ENCODE results near the gene MAPK13. TPM values are rescaled to one million over a fixed set of nuclear protein-coding genes. Genes with fewer than 3 reads are reported as not detected.

MAPK13 gene
- total and polyA plus RNA-seq, 3 donors from 2014 or later, result 57.5 to 109 (median 61.7) TPM

- Histone ChIP-seq H3K4me1 (peaks cover 3% of the 10 kb centered on the region), H3K36me3 (ENCODE audit: low read depth, missing control alignments) (no peaks in the 10 kb centered on the region), H3K9me3 (no peaks in the 10 kb centered on the region), H3K4me3 (no peak overlapping the region), H3K27me3 (no peaks in the 10 kb centered on the region), H3K27ac (no peak overlapping the region)
- intact Hi-C loops (cut with DNase I; ENCODE audit: low total_unique reads), result no loop called here
- TF ChIP-seq POLR2A (IDR thresholded peaks at IDR 0.05) (no peak), CTCF (IDR thresholded peaks at IDR 0.05) (no peak)
- 89 to 92% methylated on average over 3 of the region's 3 CpGs for WGBS, 2 donors
- no peak for DNase-seq
Measured at GRCh38 chr6:36116066-36116864, 14.0 kb upstream of the MAPK13 start.

- Histone ChIP-seq H3K4me3 (no peak overlapping the region), H3K4me1 (peaks cover 3% of the 10 kb centered on the region), H3K9me3 (no peaks in the 10 kb centered on the region), H3K27ac (no peak overlapping the region), H3K27me3 (no peaks in the 10 kb centered on the region), H3K36me3 (ENCODE audit: low read depth, missing control alignments) (no peaks in the 10 kb centered on the region)
- intact Hi-C loops (cut with DNase I; ENCODE audit: low total_unique reads), result no loop called here
- WGBS, 2 donors, result 70 to 91% methylated on average over 2 of the region's 2 CpGs
- DNase-seq, result no peak
- no peak for TF ChIP-seq CTCF (IDR thresholded peaks at IDR 0.05)
- TF ChIP-seq POLR2A (IDR thresholded peaks at IDR 0.05), result no peak
Measured at GRCh38 chr6:36116943-36117342, 13.4 kb upstream of the MAPK13 start.

GRCh38 chr6:36117658-36118549 lies 12.4 kb upstream of the MAPK13 start:
- 91% methylated on average over 8 of the region's 8 CpGs for WGBS, 2 donors
- Histone ChIP-seq H3K36me3 (ENCODE audit: low read depth, missing control alignments) (no peaks in the 10 kb centered on the region), H3K27ac (no peak overlapping the region), H3K4me3 (no peak overlapping the region), H3K4me1 (peaks cover 3% of the 10 kb centered on the region), H3K9me3 (no peaks in the 10 kb centered on the region), H3K27me3 (no peaks in the 10 kb centered on the region)
- TF ChIP-seq POLR2A (IDR thresholded peaks at IDR 0.05), result no peak
- no peak for TF ChIP-seq CTCF (IDR thresholded peaks at IDR 0.05)
- DNase-seq, result no peak
- intact Hi-C loops (cut with DNase I; ENCODE audit: low total_unique reads), result no loop called here

GRCh38 chr6:36118550-36119107 lies 11.7 kb upstream of the MAPK13 start:
- no peaks in the 10 kb centered on the region for H3K36me3 ChIP-seq (ENCODE audit: low read depth, missing control alignments)
- no peak for DNase-seq
- H3K27me3 ChIP-seq, result no peaks in the 10 kb centered on the region
- intact Hi-C loops (cut with DNase I; ENCODE audit: low total_unique reads), result no loop called here
- 75 to 88% methylated on average over 4 of the region's 4 CpGs for WGBS, 2 donors
- no peaks in the 10 kb centered on the region for H3K4me1 ChIP-seq
- H3K9me3 ChIP-seq, result no peaks in the 10 kb centered on the region
- no peak overlapping the region for H3K27ac ChIP-seq
- no peak overlapping the region for H3K4me3 ChIP-seq
- no peak for TF ChIP-seq POLR2A (IDR thresholded peaks at IDR 0.05)
- no peak for TF ChIP-seq CTCF (IDR thresholded peaks at IDR 0.05)

Measured in testis (tissue), 3 donors.